GM19372 (cell line): ENCODE data around the gene SMIM41.

Experiments
- ATAC-seq: cut with Tn5 transposase; IDR thresholded peaks from one replicate; pipeline ENCODE4 v1.9.1; 2021; ENCODE audit warnings: mild to moderate bottlenecking, low read depth, moderate library complexity; ENCODE audit not compliant: unreplicated experiment

Gene SMIM41

DNA sequence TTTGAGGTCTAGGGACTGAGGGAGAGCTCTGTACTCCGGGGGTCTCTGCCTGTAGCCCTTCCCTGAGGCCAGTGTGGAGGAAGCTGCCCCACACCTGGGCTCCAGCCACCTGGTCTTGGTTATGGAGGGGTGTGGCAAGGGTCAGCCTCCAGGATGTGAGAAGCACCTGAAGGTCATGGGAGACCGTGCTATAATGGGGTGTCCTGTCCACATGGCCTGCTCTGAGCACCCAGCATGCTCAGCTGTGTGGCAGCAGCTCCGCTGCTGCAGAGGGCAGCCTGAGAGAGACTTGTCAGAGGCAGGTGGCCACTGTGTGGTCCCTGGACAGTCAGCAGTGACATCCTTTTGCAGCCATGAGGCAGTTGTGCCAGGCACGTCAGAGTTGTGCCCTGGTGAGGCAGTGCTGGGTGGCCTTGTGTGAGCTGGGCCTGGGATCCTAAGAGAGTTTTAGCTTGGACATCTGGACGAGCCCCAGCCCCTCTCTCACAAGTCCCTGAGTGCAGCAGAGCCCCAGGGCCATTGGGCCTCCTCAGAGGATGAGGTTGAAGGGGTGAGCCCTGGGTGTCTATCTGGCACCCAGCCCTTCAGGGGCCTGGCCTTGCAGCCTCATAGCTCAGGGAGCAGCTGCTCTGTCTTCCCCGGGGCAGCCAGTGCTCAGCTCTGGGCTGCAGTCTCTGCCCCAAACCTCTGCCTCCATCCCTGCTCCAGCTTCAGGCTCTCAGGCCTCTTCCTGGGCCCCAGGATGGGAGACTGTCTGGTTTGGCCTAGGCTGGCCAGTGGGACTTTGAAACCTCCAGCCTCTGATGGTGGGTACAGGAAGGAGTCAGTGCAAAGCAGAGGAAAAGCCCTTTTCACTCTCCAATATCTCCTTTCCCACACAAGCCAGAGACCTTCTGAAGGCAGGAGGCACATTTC lies 17.1 kb upstream of the SMIM41 start:
- no peak for ATAC-seq

DNA sequence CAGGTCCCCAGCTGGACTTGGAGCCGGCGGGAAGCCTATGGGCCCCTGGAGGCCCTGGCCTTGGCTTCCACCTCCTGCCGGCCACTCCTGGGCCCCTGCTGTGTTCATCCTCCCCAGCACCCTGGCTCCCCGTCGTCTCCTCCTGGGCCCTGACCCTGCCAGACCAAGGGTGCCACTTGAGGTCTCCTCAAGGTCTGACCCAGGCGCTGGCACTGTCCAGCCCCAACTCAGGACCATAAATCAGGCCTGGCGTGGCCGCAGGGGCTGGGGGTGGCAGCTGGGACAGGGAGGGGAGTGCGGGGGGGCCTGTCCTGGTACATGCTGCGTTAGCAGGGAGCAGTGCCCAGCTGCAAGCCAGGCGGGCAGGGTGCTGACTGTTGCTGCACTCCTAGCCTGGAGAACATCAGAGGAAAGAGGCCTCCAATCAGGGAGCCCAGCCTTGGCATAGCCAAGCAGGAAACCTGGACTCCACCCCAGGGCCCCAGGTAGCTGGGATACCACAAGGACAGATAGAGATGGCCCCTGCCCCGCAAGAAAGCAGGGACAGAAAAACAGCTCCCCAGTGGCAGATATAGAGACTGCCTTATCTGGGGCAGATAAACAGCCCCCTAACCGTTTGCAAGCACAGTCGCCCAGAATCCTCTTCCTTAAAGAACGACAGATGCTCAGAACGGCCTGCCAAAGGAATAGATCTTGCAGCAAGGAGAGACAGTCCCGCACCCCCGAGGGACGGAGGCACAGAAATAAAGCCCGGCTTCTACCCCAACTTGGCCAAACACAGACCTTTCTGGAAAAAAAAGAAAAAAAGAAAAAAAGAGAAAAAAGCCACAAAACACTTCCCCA lies 16.2 kb upstream of the SMIM41 start:
- no peak for ATAC-seq

DNA sequence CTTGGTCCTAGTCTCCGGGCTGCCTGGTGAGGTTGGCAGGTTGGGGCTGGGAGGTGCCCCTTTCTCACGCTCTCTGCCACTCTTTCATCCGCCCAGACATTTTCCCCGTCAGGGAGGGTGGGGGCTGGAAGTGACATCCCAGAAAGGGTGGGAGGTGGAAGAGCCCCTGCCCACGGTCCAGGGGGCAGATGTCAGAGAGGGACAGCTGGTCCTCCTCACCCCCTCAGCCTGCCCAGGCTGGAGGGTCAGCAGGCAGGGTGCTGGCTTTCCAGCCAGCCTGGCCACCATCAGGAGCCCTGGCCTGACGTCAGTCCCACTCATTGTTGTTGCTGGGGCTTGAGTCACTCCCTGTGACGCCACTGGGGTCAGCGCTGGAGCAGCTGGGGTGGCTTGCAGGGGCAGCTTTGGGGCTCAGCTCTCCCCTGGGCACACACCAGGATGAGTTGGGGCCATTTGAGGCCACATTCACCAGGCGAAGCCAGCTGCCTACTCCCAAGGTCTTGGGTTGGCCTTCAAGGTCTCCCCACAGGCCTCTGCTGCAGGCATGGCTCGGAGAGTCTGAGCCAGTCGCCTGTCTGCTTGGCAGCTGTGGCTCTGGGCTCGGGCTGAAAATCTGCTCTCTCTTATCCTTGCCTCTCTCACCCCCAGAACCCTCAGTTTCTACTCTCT lies 15.4 kb upstream of the SMIM41 start:
- ATAC-seq, result no peak

DNA sequence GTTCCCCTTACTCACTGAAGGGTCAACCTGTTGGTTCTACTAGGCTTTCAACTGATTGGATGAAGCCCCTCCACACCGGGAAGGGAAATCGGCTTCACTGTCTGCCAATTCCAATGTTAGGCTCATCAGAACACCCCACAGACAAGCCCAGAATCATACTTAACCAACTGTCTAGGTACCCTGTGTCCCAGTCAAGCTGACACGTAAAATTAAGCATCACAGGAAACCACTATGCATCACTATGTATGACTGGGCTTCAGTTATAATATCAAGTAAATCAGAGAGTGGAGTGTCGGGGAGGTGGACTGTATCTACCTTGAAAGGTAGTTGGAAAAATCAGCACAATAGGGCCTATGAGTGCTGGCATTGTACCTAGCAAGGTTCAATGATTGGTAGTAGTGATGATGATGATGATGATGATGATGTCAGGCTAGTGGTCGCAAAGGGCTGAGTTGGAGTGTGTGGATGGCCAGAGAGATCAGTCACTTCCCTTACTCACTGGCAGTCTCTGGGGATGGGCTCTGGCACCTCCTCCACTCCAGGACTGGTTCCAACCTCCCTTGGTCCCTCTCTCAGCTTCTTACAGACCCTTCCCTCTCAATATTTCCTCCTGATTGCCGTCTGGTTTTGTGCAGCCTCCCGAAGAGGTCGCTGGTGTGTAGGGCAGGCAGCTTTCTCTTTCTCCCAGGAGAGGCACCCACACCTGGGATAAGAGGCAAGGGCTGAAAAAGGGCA lies 13.0 kb upstream of the SMIM41 start:
- no peak for ATAC-seq

DNA sequence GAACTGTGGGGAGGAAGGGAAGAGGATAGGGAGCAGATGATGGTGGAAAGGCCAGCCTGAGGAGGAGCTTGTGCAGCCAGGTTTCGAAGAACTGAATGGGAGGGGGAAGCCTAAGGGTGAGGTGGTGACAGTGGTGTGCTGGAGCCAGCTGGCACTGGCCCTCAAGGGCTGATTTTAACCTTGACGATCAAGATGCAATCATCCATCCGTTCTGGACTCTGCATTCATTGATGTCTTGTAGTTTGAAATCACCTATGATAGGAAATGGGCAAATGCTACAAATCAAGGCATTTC lies 12.5 kb upstream of the SMIM41 start:
- ATAC-seq, result no peak

DNA sequence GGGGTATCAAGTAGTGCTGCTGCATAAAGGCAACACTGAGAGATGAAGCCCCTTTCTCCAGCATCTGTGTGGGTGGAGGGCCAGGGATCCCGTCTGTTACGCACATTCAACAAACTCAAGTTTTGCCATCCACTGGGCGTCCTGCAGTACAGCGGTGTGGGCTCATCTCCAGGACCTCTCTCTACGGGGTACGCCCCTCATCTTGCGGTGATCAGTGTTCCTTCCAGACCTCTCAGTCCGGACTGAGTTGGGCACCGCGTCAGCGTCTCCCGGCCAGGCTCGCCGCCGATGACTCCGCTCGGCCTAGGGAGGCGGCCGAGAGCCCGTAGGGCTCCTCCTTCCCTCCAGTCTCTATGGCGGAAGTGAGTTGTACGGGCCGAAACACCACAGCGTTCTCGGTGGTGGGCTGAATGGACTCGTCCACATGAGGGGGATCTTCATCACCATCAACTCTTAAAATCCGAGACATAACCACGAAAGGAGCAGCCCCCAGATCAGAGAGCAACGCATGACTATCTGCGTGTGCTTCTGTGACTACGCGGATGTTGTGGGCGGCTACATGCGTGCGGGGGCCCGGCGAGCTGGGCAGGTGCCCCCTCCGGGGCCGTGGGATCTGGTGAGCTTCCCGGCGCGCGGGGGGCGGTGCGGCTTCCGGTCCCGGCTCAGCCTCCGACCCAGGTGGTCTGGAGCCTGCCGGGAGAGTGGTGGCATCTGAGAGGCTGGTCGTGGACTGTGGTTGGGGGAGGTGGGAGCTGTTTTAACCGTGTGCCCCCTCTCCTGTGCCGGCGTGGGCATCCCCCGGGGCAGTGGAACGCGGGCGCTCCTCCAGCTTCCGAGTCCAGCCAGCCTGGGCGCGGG lies 9.9 kb upstream of the SMIM41 start, which contains the start of gene ATG101:
Gene ATG101, plus strand, starts transcription at position 652 of the 858 bp plus-strand sequence. CDS start 3,673 bp downstream, outside the sequence.
- ATAC-seq, result peak; percentile 92

DNA sequence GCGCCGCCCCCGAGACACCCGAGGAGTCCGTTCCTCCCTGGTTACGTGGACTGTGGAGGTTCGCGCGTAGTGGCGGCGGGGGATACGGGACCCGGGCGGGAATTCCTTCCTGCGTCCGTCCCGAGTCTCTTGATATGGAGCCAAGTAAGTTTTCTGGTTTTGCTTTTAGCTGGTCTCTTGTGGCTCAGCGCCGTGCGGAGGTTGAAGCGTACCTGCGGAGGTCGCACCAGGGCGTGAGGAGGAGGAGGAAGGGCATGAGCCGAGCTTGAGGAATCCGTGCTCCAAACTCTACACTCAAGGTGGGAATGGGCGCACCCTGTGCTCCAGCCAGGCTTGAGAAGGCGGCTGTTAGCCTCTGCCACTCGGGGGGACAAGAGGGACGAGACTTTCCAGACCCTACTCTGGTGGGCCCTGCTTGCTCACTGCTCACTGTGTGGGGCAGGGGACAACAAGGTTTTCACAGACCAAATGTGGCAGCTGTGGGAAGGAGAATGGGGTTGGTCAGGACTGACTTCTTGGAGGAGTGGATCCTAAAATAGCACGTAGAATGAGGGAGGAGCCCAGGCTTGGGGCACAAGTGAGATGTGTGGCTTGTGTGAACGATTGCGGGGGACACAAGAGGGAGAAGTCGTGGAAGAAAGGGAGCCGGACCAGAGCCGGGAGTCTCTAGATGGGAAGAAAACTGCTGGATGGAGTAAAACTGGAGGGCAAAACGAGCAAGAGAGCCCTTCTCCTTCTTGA lies 9.1 kb upstream of the SMIM41 start:
- peak; percentile 15 for ATAC-seq

DNA sequence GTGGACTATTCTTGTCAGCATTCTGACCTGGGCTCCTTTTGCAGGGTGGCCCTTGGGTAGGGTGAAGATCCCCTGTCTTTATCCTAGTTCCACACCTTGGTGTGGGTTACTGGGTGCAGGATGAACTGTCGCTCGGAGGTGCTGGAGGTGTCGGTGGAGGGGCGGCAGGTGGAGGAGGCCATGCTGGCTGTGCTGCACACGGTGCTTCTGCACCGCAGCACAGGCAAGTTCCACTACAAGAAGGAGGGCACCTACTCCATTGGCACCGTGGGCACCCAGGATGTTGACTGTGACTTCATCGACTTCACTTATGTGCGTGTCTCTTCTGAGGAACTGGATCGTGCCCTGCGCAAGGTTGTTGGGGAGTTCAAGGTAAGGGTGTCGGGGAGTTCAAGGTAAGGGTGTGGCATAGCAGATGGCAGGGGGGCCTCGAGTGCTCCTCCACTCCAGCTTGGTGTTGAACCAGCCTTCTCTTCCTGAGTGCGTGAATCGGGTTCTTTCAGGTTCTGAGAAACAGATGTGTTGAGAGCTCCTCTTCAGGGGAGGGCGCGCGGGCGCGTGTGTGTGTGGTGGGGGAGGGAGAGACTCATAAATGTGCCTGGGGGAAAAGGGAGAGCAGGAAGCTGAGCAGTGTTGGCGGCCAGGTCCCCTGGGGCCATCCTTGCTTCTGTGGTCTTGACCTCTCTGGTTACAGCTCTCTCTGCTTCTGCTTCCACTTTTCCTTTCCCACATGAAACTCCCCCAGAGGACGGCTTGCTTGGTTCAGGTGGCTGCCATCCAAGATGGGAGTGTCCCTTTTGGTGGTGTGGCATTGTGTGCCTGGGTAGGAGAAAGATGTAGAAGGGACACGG lies 5.7 kb upstream of the SMIM41 start:
- no peak for ATAC-seq

DNA sequence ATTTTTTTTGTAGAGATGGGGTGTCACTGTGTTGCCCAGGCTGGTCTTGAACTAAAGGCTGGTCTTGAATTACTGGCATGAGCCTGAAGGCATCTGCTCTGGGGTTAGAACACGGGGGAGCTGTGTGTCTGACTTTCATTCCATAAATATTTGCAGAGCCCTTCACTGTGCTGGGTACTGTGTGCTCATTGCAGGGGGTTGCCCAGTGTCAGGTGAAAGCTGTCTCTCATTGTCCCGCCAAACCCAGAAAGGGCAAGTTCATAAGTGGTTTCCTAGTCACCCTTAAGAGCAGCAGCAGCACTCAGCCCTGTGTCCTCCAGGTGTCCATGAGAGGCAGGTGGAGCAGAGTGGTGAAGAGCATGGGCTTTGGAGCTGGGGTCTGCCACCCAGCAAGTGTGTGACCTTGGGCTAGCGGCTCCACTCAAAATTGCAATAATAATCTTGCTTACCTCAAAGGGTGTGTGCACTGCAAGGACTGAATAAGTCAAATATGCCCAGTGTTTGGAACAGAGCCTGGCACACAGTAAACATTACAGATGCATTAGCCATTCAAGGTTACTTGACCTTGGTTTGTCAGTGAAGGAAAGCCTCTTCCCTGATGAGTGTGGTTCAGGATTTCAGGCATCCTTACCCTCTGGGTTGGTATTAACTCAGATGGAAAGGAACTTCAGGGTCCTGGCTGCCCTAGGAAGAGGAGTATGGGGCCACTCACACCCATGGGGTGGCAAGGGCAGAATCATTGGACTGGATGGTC lies 4.4 kb upstream of the SMIM41 start:
- ATAC-seq, result no peak

DNA sequence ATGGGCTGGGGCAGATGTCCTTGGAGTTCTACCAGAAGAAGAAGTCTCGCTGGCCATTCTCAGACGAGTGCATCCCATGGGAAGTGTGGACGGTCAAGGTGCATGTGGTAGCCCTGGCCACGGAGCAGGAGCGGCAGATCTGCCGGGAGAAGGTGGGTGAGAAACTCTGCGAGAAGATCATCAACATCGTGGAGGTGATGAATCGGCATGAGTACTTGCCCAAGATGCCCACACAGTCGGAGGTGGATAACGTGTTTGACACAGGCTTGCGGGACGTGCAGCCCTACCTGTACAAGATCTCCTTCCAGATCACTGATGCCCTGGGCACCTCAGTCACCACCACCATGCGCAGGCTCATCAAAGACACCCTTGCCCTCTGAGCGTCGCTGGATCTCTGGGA lies 2.7 kb upstream of the SMIM41 start:
- no peak for ATAC-seq

DNA sequence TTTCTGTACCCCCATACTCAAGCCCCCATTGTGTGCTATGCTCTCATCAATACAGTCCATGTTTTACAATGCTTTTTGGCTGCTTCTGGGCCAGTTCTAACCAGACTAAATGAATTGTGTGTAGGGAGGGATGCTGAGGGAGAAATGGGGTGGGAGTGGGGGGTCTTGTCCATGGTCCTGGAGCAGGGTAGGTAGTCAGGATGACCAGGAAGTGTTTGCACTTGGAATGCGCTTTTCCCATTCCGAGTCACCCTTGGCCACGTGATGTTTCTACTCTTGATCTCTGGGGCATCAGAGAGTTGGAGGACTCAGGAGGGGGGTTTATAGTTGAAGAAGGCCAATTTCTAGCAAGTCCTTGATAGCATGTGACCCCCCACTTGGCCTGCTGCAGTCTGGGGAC lies 1.2 kb upstream of the SMIM41 start:
- ATAC-seq, result no peak

DNA sequence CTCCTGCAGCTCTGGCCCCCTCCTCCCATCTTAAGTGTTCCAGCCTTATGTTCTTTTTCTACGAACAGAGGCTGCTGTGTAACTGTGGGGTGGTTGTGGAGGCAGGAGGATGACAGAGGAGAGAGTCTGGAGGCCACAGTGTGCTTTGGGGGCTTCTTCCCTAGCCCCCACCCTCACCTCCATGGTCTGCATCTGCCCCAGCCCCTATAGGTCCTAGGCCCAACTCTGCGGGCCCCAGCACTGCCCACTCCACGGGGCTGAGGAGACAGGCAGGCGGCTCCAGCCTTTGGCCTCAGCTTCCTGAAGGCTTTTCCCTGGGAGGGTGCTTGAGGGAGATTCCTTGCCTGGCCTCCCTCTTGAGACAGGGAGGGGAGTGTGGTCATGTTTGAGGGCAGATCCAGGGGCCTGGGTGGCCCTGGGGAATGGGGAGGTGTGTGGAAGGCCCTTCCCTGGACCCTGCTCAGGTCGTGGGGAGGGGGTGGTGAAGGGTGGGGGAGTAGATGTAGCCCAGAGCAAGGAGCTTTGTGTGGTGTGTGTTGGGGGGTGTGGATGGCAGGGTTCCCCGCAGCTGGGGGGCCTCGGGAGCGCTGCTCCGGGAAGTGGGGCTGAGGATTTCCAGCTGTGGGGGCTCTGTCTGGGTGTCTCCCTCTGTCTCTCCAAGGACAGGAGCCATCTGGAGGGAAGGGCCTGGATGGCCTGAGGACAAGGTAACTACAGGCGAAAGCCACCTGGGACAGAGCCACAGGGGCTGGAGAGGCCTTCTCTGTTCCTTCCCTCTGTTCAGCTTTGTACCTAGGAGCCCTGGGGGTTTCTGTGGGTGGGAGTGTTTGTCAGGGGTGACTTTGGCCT lies 1.1 kb downstream of the SMIM41 start:
- ATAC-seq, result no peak

DNA sequence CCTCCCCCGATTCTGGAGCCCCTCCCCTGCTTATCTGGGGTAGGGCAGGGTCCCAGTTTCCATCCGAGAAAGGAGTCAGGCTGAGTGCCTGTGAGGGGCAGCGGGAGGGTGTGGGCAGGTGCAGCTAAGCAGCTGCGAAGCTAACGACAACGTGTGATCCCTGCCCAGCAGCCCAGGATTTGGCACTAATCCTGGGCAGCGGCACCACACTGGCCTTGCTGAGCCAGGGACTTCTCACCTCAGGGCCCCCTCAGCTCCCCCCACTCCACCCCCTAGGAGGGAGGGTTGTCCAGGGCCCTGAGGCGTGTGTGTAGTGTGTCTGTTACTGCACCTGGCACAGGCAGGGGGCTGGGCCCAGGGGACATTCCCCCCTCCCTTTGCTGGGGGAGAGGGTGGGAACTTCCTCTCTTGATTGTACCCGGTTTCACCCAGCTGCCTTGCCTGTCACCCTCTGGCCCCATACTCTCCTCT lies 1.8 kb downstream of the SMIM41 start:
- ATAC-seq, result peak; percentile 57

DNA sequence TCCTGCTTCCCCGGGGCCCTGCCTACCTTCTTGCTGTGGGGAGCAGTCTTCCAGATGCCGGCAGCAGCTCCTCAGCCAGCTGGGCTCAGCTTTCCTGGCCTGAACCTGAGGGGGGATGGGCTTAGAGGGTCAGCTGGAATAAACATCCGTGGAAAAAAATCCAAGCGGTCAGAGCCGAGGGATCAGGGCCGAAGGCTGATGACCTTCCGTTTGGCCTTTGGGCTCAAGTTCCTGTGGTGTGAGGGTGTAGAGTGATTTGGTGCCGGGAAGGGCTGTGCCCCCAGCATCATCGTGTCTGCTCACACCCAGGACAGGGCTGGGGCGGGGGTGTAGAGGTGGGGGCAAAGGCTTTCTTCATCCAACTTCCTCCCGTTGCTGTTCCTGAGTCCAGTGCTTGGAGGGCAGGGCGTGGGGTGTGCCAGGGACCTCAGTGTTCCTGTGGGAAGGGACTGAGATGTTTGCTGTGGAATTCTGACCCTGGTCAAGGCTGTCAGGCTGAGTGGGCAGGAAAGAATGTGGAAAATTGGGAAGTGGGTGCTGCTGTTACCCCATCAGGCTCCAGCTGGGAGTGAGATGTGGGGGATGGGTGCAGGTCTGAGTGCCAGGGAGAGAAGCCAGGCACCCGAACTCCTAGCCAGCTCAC lies 2.6 kb downstream of the SMIM41 start:
- ATAC-seq, result no peak

DNA sequence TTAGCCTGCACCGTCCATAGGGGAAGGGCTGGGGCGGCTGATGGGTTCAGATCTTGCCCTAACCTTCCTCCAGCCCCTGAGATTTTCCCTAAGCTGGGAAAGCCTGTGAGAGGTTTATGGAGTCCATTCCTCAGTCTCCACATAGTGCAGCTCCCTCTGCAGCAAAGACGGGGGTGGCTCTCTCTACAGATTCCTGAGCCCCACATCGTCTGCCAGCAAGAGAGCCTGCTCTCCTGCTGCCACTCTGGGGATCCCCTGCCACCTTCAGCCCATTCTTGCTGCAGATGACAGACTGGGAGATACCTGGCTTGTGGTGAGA lies 3.1 kb downstream of the SMIM41 start:
- no peak for ATAC-seq
